ENCODE data around the gene C1orf21. TPM values are rescaled to one million over a fixed set of nuclear protein-coding genes. Genes with fewer than 3 reads are reported as not detected.

Gene C1orf21
- polyA plus RNA-seq, 1 of the 3 experiments (the other 2 are of a cell fraction) = 4.8 TPM

DNA sequence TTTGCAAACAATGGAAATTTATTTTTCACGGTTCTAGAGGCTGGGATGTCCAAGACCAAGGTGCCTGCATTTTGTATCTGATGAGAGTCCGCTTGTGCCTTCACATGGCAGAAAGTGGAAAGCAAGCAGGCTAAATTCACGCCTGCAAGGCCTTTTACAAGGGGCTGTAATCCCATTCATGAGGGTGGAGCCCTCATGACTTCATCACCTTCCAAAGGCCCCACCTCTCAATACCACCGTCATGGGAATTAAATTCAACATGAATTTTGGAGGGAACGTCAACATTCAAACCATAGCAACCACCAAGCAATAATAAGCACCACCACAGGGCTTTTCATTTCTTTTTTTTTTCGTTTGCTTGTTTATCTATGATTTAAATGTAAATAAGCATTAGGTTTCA is 115.3 kb downstream of the C1orf21 start:
- H4K20me1 ChIP-seq (ENCODE audit: insufficient read depth) = no peaks in the 10 kb centered on the region
- no peaks in the 10 kb centered on the region for H3K79me2 ChIP-seq (ENCODE audit: insufficient read depth)
- peaks cover 0 to 20% of the 10 kb centered on the region in 2 experiments; a peak in 2 of 4 replicates for H3K4me1 ChIP-seq (ENCODE audit: control insufficient read depth in 1 of 2, insufficient read depth in 2 of 2, low read depth in 1 of 2, low read length in 1 of 2)
- TF ChIP-seq JUND (IDR thresholded peaks at IDR 0.05) (no peak), FOSL2 (IDR thresholded peaks at IDR 0.05; ENCODE audit: borderline replicate concordance, low read depth) (no peak), EP300 (IDR thresholded peaks at IDR 0.05; ENCODE audit: borderline replicate concordance in 1 of 2, low read depth in 1 of 2, low read length in 1 of 2) (no peak), TAF1 (IDR thresholded peaks at IDR 0.05; ENCODE audit: borderline replicate concordance, low read depth, low read length) (no peak), USF1 (IDR thresholded peaks at IDR 0.05; ENCODE audit: borderline replicate concordance, low read depth) (no peak), CTCF (IDR thresholded peaks at IDR 0.05) (no peak), SIN3A (IDR thresholded peaks at IDR 0.05; ENCODE audit: borderline replicate concordance, low read depth, low read length) (no peak), YY1 (IDR thresholded peaks at IDR 0.05; ENCODE audit: low read depth) (no peak), RXRA (IDR thresholded peaks at IDR 0.05; ENCODE audit: borderline replicate concordance, low read depth) (no peak), EZH2phosphoT487 (IDR thresholded peaks at IDR 0.05; ENCODE audit: borderline replicate concordance, low read depth) (no peak), FOXM1 (IDR thresholded peaks at IDR 0.05; ENCODE audit: low read depth) (no peak), RCOR1 (IDR thresholded peaks at IDR 0.05; ENCODE audit: low read length) (no peak), MXI1 (IDR thresholded peaks at IDR 0.05; ENCODE audit: low read depth, low read length) (no peak), GATA2 (CRISPR knock-in tag; IDR thresholded peaks at IDR 0.05) (no peak), RAD21 (IDR thresholded peaks at IDR 0.05; ENCODE audit: low read length) (no peak)
- TF ChIP-seq, protein P1, sequence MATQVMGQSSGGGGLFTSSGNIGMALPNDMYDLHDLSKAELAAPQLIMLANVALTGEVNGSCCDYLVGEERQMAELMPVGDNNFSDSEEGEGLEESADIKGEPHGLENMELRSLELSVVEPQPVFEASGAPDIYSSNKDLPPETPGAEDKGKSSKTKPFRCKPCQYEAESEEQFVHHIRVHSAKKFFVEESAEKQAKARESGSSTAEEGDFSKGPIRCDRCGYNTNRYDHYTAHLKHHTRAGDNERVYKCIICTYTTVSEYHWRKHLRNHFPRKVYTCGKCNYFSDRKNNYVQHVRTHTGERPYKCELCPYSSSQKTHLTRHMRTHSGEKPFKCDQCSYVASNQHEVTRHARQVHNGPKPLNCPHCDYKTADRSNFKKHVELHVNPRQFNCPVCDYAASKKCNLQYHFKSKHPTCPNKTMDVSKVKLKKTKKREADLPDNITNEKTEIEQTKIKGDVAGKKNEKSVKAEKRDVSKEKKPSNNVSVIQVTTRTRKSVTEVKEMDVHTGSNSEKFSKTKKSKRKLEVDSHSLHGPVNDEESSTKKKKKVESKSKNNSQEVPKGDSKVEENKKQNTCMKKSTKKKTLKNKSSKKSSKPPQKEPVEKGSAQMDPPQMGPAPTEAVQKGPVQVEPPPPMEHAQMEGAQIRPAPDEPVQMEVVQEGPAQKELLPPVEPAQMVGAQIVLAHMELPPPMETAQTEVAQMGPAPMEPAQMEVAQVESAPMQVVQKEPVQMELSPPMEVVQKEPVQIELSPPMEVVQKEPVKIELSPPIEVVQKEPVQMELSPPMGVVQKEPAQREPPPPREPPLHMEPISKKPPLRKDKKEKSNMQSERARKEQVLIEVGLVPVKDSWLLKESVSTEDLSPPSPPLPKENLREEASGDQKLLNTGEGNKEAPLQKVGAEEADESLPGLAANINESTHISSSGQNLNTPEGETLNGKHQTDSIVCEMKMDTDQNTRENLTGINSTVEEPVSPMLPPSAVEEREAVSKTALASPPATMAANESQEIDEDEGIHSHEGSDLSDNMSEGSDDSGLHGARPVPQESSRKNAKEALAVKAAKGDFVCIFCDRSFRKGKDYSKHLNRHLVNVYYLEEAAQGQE (IDR thresholded peaks at IDR 0.05; ENCODE audit: low read depth, low read length) = no peak
- TF ChIP-seq, protein P2, sequence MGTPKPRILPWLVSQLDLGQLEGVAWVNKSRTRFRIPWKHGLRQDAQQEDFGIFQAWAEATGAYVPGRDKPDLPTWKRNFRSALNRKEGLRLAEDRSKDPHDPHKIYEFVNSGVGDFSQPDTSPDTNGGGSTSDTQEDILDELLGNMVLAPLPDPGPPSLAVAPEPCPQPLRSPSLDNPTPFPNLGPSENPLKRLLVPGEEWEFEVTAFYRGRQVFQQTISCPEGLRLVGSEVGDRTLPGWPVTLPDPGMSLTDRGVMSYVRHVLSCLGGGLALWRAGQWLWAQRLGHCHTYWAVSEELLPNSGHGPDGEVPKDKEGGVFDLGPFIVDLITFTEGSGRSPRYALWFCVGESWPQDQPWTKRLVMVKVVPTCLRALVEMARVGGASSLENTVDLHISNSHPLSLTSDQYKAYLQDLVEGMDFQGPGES (IDR thresholded peaks at IDR 0.05; ENCODE audit: low read depth, low read length) = no peak
- H3K9me2 ChIP-seq = no peaks in the 10 kb centered on the region
- no peaks in the 10 kb centered on the region for H3K36me3 ChIP-seq (replicated peaks in 1 of 2; ENCODE audit: control insufficient read depth in 1 of 2, insufficient read depth in 2 of 2, low read length in 1 of 2)
- H2AFZ ChIP-seq (ENCODE audit: low read depth) = no peak overlapping the region
- H3K9me3 ChIP-seq = no peaks in the 10 kb centered on the region
- POLR2A ChIA-PET = no interaction called here
- WGBS (ENCODE audit: low lambda C conversion rate) = 88% methylated on average over 6 of the region's 6 CpGs
- H3K4me2 ChIP-seq = no peak overlapping the region
- H3F3A ChIP-seq (replicated peaks; ENCODE audit: insufficient read depth) = no peaks in the 10 kb centered on the region
- no peak overlapping the region for H3K9ac ChIP-seq
- H3K27me3 ChIP-seq (ENCODE audit: insufficient read depth) = no peaks in the 10 kb centered on the region
- H3K27ac ChIP-seq (ENCODE audit: low read depth in 2 of 2, low read length in 1 of 2) = no peak overlapping the region
- DNase-seq = no peak
- CTCF ChIA-PET = no interaction called here
- H3K4me3 ChIP-seq (ENCODE audit: low read depth in 2 of 2, low read length in 1 of 2) = no peak overlapping the region

All from SK-N-SH (cell line).